MCF 10A (cell line): ENCODE data around the gene TNNI2. TPM values are rescaled to one million over a fixed set of nuclear protein-coding genes. Genes with fewer than 3 reads are reported as not detected.

ENCODE experiments used
- BruUV-seq: library from RNA; stranded (reverse); fragments of 400-500 nt; replicated peaks from 2 replicates; lab custom pipeline; 2021; lab: Mats Ljungman, UMichigan
- CTCF ChIA-PET: fragments of 300-600 bp; sonication (Branson Sonifier 250); formaldehyde crosslinking; extraction: SDS; loops from one replicate; lab custom pipeline; 2021; ENCODE audit warnings: antibody characterized with exemption, inconsistent platforms; lab: Yijun Ruan, JAX
- POLR2A ChIA-PET: fragments of 300-600, 350-650 bp; sonication (Branson Sonifier 250); formaldehyde crosslinking; extraction: SDS; loops from one replicate; lab custom pipeline; 2020; ENCODE audit warnings: antibody characterized with exemption, inconsistent platforms; lab: Yijun Ruan, JAX
- DNase-seq: peaks from one replicate; pipeline ENCODE4 v3.0.0-alpha.2; 2018; ENCODE audit not compliant: unreplicated experiment
- H3K27ac Mint-ChIP-seq: one replicate; pipeline ENCODE4 v1.8.0; 2022; ENCODE audit warnings: mild to moderate bottlenecking, low read depth, mixed read lengths; ENCODE audit not compliant: unreplicated experiment
- H3K27me3 Mint-ChIP-seq: one replicate; pipeline ENCODE4 v1.8.0; 2022; ENCODE audit warnings: mixed read lengths; ENCODE audit not compliant: insufficient read depth, unreplicated experiment
- H3K36me3 Mint-ChIP-seq: one replicate; pipeline ENCODE4 v1.8.0; 2022; ENCODE audit warnings: mild to moderate bottlenecking, moderate library complexity, mixed read lengths; ENCODE audit not compliant: insufficient read depth, unreplicated experiment
- H3K4me1 Mint-ChIP-seq: one replicate; pipeline ENCODE4 v1.8.0; 2022; ENCODE audit warnings: mixed read lengths; ENCODE audit not compliant: insufficient read depth, unreplicated experiment
- H3K4me3 Mint-ChIP-seq: one replicate; pipeline ENCODE4 v1.8.0; 2022; ENCODE audit warnings: mild to moderate bottlenecking, moderate library complexity, mixed read lengths; ENCODE audit not compliant: unreplicated experiment
- H3K9me3 Mint-ChIP-seq: one replicate; pipeline ENCODE4 v1.8.0; 2022; ENCODE audit warnings: mixed read lengths; ENCODE audit not compliant: unreplicated experiment
- CTCF ChIP-seq: fragments of 200-600 bp; IDR thresholded peaks from one replicate; pipeline ENCODE4 v1.8.0; 2022; ENCODE audit warnings: antibody characterized with exemption, mild to moderate bottlenecking; ENCODE audit not compliant: unreplicated experiment
- intact Hi-C: fragments of 100-400 bp; cut with micrococcal nuclease; formaldehyde crosslinking; loops from 2 replicates; pipeline ENCODE4 v1.14.1; 2022
- total RNA-seq: library from RNA; stranded (reverse); gene quantifications from 2 replicates; pipeline ENCODE4 v1.2.3, GENCODE V29; 2022

Gene TNNI2
- total RNA-seq, 1 experiment from 2014 or later, result 77.7 TPM

- intact Hi-C loops, result no loop called here
- Mint-ChIP-seq H3K36me3 (peaks cover 7% of the 10 kb centered on the region), H3K9me3 (no peaks in the 10 kb centered on the region), H3K27ac (no peak overlapping the region), H3K27me3 (no peaks in the 10 kb centered on the region), H3K4me1 (peaks cover 15% of the 10 kb centered on the region), H3K4me3 (no peak overlapping the region)
- no peak for TF ChIP-seq CTCF
- BruUV-seq, result no TSS peak
- no peak for DNase-seq
- CTCF ChIA-PET, result interaction anchor here (0.6 to 0.8 kb wide), 3 partner anchors 158 to 351 kb away, joined by 3 to 5 read pairs (median 3); no protein-coding TSS in a partner anchor
- POLR2A ChIA-PET, result no interaction called here
Observed at GRCh38 chr11:1852271-1852876, 13.6 kb downstream of the TNNI2 start.

GRCh38 chr11:1852877-1853276 is 14.1 kb downstream of the TNNI2 start, which contains the start of gene LSP1:
TSS of gene LSP1 (plus strand) at chr11:1853084. CDS start at chr11:1853145, 61 bp downstream.
- Mint-ChIP-seq H3K9me3 (no peaks in the 10 kb centered on the region), H3K36me3 (peaks cover 7% of the 10 kb centered on the region), H3K27ac (no peak within 1 kb of the TSS), H3K27me3 (no peaks in the 10 kb centered on the region), H3K4me3 (no peak within 1 kb of the TSS), H3K4me1 (peaks cover 11% of the 10 kb centered on the region)
- no peak for TF ChIP-seq CTCF
- ChIA-PET CTCF (interaction anchor here (0.6 to 1.7 kb wide), 4 partner anchors 21 to 350 kb away, joined by 3 to 5 read pairs (median 3); no protein-coding TSS in a partner anchor), POLR2A (no interaction called here)
- no peak for DNase-seq
- BruUV-seq, result no TSS peak
- intact Hi-C loops, result no loop called here

- CTCF ChIA-PET, result interaction anchor here (1.7 kb wide), 1 partner anchor 22 kb away, joined by 3 read pairs; no protein-coding TSS in a partner anchor
- no peak for DNase-seq
- intact Hi-C loops, result no loop called here
- no peaks in the 10 kb centered on the region for H3K27me3 Mint-ChIP-seq
- H3K9me3 Mint-ChIP-seq, result no peaks in the 10 kb centered on the region
- BruUV-seq, result no TSS peak
- peaks cover 4% of the 10 kb centered on the region for H3K4me1 Mint-ChIP-seq
- H3K4me3 Mint-ChIP-seq, result no peak overlapping the region
- peaks cover 7% of the 10 kb centered on the region for H3K36me3 Mint-ChIP-seq
- POLR2A ChIA-PET, result interaction anchor here (1.2 kb wide), 1 partner anchor 23 kb away, joined by 3 read pairs; no protein-coding TSS in a partner anchor
- H3K27ac Mint-ChIP-seq, result no peak overlapping the region
- no peak for TF ChIP-seq CTCF
Observed at GRCh38 chr11:1853376-1854131, 14.8 kb downstream of the TNNI2 start.
